K562 (cell line): ENCODE measurements around the gene RRM2. TPM values are rescaled to one million over a fixed set of nuclear protein-coding genes. Genes with fewer than 3 reads are reported as not detected.

Experiments
- BRCA1 ChIP-seq, 2 experiments: fragments of 450-650 bp in 1 of 2; sonication (generic) in 1 of 2; formaldehyde crosslinking in 1 of 2; IDR thresholded peaks; 2 replicates each; pipeline versions ENCODE4 v1.5.0 to v1.6.1; 2017 to 2020; ENCODE audit warnings: mild to moderate bottlenecking in 1 of 2, missing genetic modification reagents in 1 of 2
- EP300 ChIP-seq: IDR thresholded peaks from 2 replicates; pipeline ENCODE4 v1.6.1; 2012; ENCODE audit warnings: low read length, improper control_type of control experiment
- EP400 ChIP-seq: fragments of 450-650 bp; IDR thresholded peaks from 2 replicates; pipeline ENCODE4 v1.6.1; 2017; ENCODE audit warnings: antibody characterized with exemption, mild to moderate bottlenecking, moderate library complexity
- ETV6 ChIP-seq, 3 experiments: fragments of 150-350 bp in 1 of 3; sonication (generic) in 1 of 3; formaldehyde crosslinking in 1 of 3; IDR thresholded peaks; 2 replicates each; pipeline versions ENCODE4 v1.6.1 to v1.8.0; 2014 to 2022; ENCODE audit warnings: borderline replicate concordance in 2 of 3, low read depth in 2 of 3, antibody characterized with exemption in 1 of 3, low read length in 1 of 3, mild to moderate bottlenecking in 1 of 3, missing genetic modification reagents in 1 of 3
- GMEB1 ChIP-seq: fragments of 250-450 bp; sonication (Bioruptor Pico); IDR thresholded peaks from 2 replicates; pipeline ENCODE4 v1.4.0; 2020; ENCODE audit warnings: mild to moderate bottlenecking
- IRF2 ChIP-seq: sonication (generic); formaldehyde crosslinking; IDR thresholded peaks from 2 replicates; pipeline ENCODE4 v1.8.1; 2022; ENCODE audit warnings: mild to moderate bottlenecking, missing genetic modification reagents
- KDM4B ChIP-seq, 2 experiments: fragments of 450-650 bp in 1 of 2; sonication (generic) in 1 of 2; IDR thresholded peaks; 2 replicates each; pipeline ENCODE4 v1.6.1; 2016 to 2017; ENCODE audit warnings: borderline replicate concordance in 2 of 2, antibody characterized with exemption in 1 of 2, low read depth in 1 of 2, mild to moderate bottlenecking in 1 of 2
- KDM5B ChIP-seq: fragments of 200-600 bp; sonication (generic); IDR thresholded peaks from 2 replicates; pipeline ENCODE4 v1.6.1; 2012; ENCODE audit warnings: low read depth, mild to moderate bottlenecking, moderate library complexity, low read length, control low read depth, inconsistent platforms; ENCODE audit not compliant: insufficient replicate concordance
- OTX1 ChIP-seq: fragments of 450-650 bp; formaldehyde crosslinking; IDR thresholded peaks from 2 replicates; pipeline ENCODE4 v1.4.0; 2022; ENCODE audit warnings: mild to moderate bottlenecking
- PHF20 ChIP-seq: fragments of 450-650 bp; IDR thresholded peaks from 2 replicates; pipeline ENCODE4 v1.6.1; 2018; ENCODE audit not compliant: partially characterized antibody
- RBBP5 ChIP-seq: fragments of 200-600 bp; sonication (generic); IDR thresholded peaks from 2 replicates; pipeline ENCODE4 v1.6.1; 2012; ENCODE audit warnings: borderline replicate concordance, mild to moderate bottlenecking, low read length, control low read depth, inconsistent platforms; ENCODE audit not compliant: insufficient read depth, poor library complexity, severe bottlenecking
- RERE ChIP-seq: sonication (generic); formaldehyde crosslinking; IDR thresholded peaks from 2 replicates; pipeline ENCODE4 v1.8.0; 2023; ENCODE audit warnings: missing genetic modification reagents, mild to moderate bottlenecking, borderline replicate concordance
- SMC3 ChIP-seq: conservative IDR thresholded peaks from 2 replicates; pipeline ENCODE4 v1.6.1; 2011; ENCODE audit warnings: low read depth, low read length, improper control_type of control experiment; ENCODE audit not compliant: insufficient read depth
- TRIM24 ChIP-seq, 2 experiments: fragments of 450-650 bp; IDR thresholded peaks; 2 replicates each; pipeline ENCODE4 v1.6.1; 2016
- ZEB2 ChIP-seq: fragments of 450-650 bp; IDR thresholded peaks from 2 replicates; pipeline ENCODE4 v1.6.1; 2016
- ZNF121 ChIP-seq: sonication (generic); formaldehyde crosslinking; conservative IDR thresholded peaks from 2 replicates; pipeline ENCODE4 v1.8.0; 2022; ENCODE audit warnings: missing genetic modification reagents
- ZNF3 ChIP-seq: fragments of 250-450 bp; sonication (Bioruptor Pico); IDR thresholded peaks from 2 replicates; pipeline ENCODE4 v1.5.0; 2021; ENCODE audit warnings: mild to moderate bottlenecking, moderate library complexity
- polyA plus RNA-seq, 8 experiments: library from polyadenylated mRNA; depleted of rRNA in 4 of 8; stranded (reverse) in 5 of 8; unstranded in 3 of 8; fragments of >200 nt; fragmentation: Nextera tagmentation in 2 of 8; fragmentation: Illumina TruSeq in 1 of 8; extraction: Ambion mirVana in 2 of 8; extraction: Trizol in 1 of 8; gene quantifications; 2 replicates each; pipeline versions ENCODE4 v1.2.1 to v1.2.3, GENCODE V29; 2011 to 2014; ENCODE audit warnings: inconsistent platforms in 1 of 8, missing spikeins in 1 of 8
- total RNA-seq, 7 experiments: library from RNA; depleted of rRNA in 6 of 7; stranded (reverse); fragments of >200 nt in 6 of 7; fragmentation: Illumina TruSeq in 2 of 7; extraction: Trizol in 2 of 7; gene quantifications; 2 replicates each; pipeline versions ENCODE4 v1.2.1 to v1.2.3, GENCODE V29; 2011 to 2021; ENCODE audit warnings: low replicate concordance in 1 of 7
- TF ChIP-seq, protein P1 (sequence below): fragments of 450-650 bp; IDR thresholded peaks from 2 replicates; pipeline ENCODE4 v1.6.1; 2016

RRM2 gene
- total and polyA plus RNA-seq, 9 of the 15 experiments (the other 6 are each of a cell fraction or from before 2014, with no cell fraction given), result 50.1 to 244 (median 128) TPM

GRCh38 chr2:10120158-10120876, 2.2 kb upstream of the RRM2 start (continued):
- TF ChIP-seq RERE (CRISPR knock-in tag) (peak; percentile 30; the same call in 1 of the 2 replicates), KDM4B (IDR thresholded peaks at IDR 0.05; ENCODE audit: borderline replicate concordance in 2 of 2, low read depth in 1 of 2) (peak in 1 of 2 experiments; percentile 58; a peak in 1 of 4 replicates), SMC3 (no peak), TRIM24 (IDR thresholded peaks at IDR 0.05) (0 out of 4 replicates have a peak, but pooled peaks of 1 of the 2 experiments have one; percentile 10), KDM5B (peak; percentile 92), EP300 (no peak), ETV6 (IDR thresholded peaks at IDR 0.05; ENCODE audit: borderline replicate concordance in 1 of 2, low read depth in 2 of 2, low read length in 1 of 2) (no peak; a peak in 1 of 4 replicates), ETV6 (CRISPR knock-in tag; IDR thresholded peaks at IDR 0.05; ENCODE audit: borderline replicate concordance) (0 out of 2 replicates have a peak, but pooled peaks have one; percentile 46), ZNF121 (CRISPR knock-in tag) (peak; percentile 65), OTX1 (no peak), IRF2 (CRISPR knock-in tag) (no peak), PHF20 (peak; percentile 16), ZEB2 (no peak), RBBP5 (peak; percentile 80), BRCA1 (IDR thresholded peaks at IDR 0.05) (no peak), BRCA1 (CRISPR knock-in tag; IDR thresholded peaks at IDR 0.05) (no peak), ZNF3 (CRISPR knock-in tag) (no peak), EP400 (peak; percentile 99), GMEB1 (CRISPR knock-in tag) (peak; percentile 43; the same call in 1 of the 2 replicates)
- TF ChIP-seq, protein P1, sequence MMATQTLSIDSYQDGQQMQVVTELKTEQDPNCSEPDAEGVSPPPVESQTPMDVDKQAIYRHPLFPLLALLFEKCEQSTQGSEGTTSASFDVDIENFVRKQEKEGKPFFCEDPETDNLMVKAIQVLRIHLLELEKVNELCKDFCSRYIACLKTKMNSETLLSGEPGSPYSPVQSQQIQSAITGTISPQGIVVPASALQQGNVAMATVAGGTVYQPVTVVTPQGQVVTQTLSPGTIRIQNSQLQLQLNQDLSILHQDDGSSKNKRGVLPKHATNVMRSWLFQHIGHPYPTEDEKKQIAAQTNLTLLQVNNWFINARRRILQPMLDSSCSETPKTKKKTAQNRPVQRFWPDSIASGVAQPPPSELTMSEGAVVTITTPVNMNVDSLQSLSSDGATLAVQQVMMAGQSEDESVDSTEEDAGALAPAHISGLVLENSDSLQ, result peak; percentile 79
